Naive thymus-derived CD8-positive, alpha-beta T cell (primary cell): ENCODE measurements around the gene KDM3B. TPM values are rescaled to one million over a fixed set of nuclear protein-coding genes. Genes with fewer than 3 reads are reported as not detected.

Experiments
- ATAC-seq, 2 donors: fragments of 150-1000 bp; cut with Tn5 transposase in 1 of 2; sonication (Bioruptor Pico), chemical (Tn5 transposase) in 1 of 2; 1 replicate in 1 of 2; 2 replicates in 1 of 2; pipeline ENCODE4 v1.10.0; 2021; ENCODE audit warnings: mild to moderate bottlenecking in 2 of 2, moderate library complexity in 2 of 2
- POLR2A ChIA-PET: fragments of 350-600 bp; sonication (Branson Sonifier 250); formaldehyde crosslinking; loops from one replicate; lab custom pipeline; 2021; ENCODE audit warnings: antibody characterized with exemption; lab: Charles Lee
- DNase-seq, 10 donors: peaks; one replicate each; pipeline versions ENCODE4 v3.0.0 to v3.0.0-alpha.2; 2020 to 2022
- H3K27ac Mint-ChIP-seq, 10 donors: one replicate each; pipeline ENCODE4 v1.8.0; 2020 to 2022; ENCODE audit warnings: mild to moderate bottlenecking in 10 of 10, mixed read lengths in 10 of 10, moderate library complexity in 4 of 10, inconsistent platforms in 1 of 10
- H3K27me3 Mint-ChIP-seq, 5 donors: one replicate each; pipeline ENCODE4 v1.8.0; 2021 to 2022; ENCODE audit warnings: mixed read lengths in 5 of 5
- H3K36me3 Mint-ChIP-seq, 3 donors: one replicate each; pipeline ENCODE4 v1.8.0; 2020 to 2022; ENCODE audit warnings: mixed read lengths in 3 of 3, mild to moderate bottlenecking in 2 of 3, inconsistent platforms in 1 of 3
- H3K4me1 Mint-ChIP-seq, 4 donors: one replicate each; pipeline ENCODE4 v1.8.0; 2021 to 2022; ENCODE audit warnings: mixed read lengths in 4 of 4
- H3K4me3 Mint-ChIP-seq, 10 donors: one replicate each; pipeline ENCODE4 v1.8.0; 2020 to 2022; ENCODE audit warnings: mild to moderate bottlenecking in 10 of 10, mixed read lengths in 10 of 10, moderate library complexity in 6 of 10, inconsistent platforms in 1 of 10
- H3K9me3 Mint-ChIP-seq, 9 donors: one replicate each; pipeline ENCODE4 v1.8.0; 2020 to 2022; ENCODE audit warnings: mixed read lengths in 9 of 9, mild to moderate bottlenecking in 3 of 9, inconsistent platforms in 1 of 9, moderate library complexity in 1 of 9
- polyA plus RNA-seq, 3 donors: library from polyadenylated mRNA; unstranded; fragments of 300-500 nt; fragmentation: Illumina TruSeq; gene quantifications; one replicate each; pipeline ENCODE4 v1.2.3, GENCODE V29; 2021
- total RNA-seq, 8 experiments: library from RNA in 2 of 8; stranded (reverse) in 2 of 8; gene quantifications; one replicate each; pipeline ENCODE4 v1.2.3 and lab custom pipeline; 2021 to 2026

KDM3B gene
- total and polyA plus RNA-seq, 5 experiments from 2014 or later, result 6.9 to 97.5 (median 12.3) TPM

- DNase-seq (peak in 3 of 10 donors; percentile 63 to 90 (median 72)), ATAC-seq (peak in 1 of 2 donors; percentile 42)
- POLR2A ChIA-PET, result interaction anchor here (0.7 to 13.9 kb wide), 10 partner anchors 12 to 238 kb away, joined by 3 to 274 read pairs (median 6); partner anchors contain the start of genes CDC23, EGR1, ETF1 and HSPA9
- Mint-ChIP-seq H3K27ac (peak overlapping the region; percentile 98 to 100 (median 100)), H3K27me3 (no peaks in the 10 kb centered on the region), H3K36me3 (peaks cover 0 to 15% (median 2%) of the 10 kb centered on the region in 3 donors), H3K4me1 (peaks cover 24 to 45% (median 44%) of the 10 kb centered on the region in 4 donors), H3K9me3 (no peaks in the 10 kb centered on the region), H3K4me3 (peak overlapping the region; percentile 89 to 97 (median 90))
Measured at GRCh38 chr5:138336952-138337684, 15.4 kb upstream of the KDM3B start.

GRCh38 chr5:138337685-138338410 is 14.6 kb upstream of the KDM3B start, which contains the start of gene FAM53C:
FAM53C (plus strand) TSS chr5:138338266; CDS start chr5:138341336, 3,070 bp downstream.
- POLR2A ChIA-PET, result interaction anchor here (0.5 to 13.9 kb wide), 18 partner anchors 11 to 584 kb away, joined by 3 to 274 read pairs (median 4); partner anchors contain the start of genes CDC23, EGR1, ETF1 and HNRNPA0
- peaks cover 22 to 42% (median 41%) of the 10 kb centered on the region in 4 donors for H3K4me1 Mint-ChIP-seq
- peaks cover 0 to 17% (median 2%) of the 10 kb centered on the region in 3 donors for H3K36me3 Mint-ChIP-seq
- no peaks in the 10 kb centered on the region for H3K27me3 Mint-ChIP-seq
- ATAC-seq (peak; percentile 86 to 87), DNase-seq (peak; percentile 82 to 100 (median 94))
- H3K9me3 Mint-ChIP-seq, result no peaks in the 10 kb centered on the region
- peak within 1 kb of the TSS; percentile 98 to 100 (median 100) for H3K27ac Mint-ChIP-seq
- peak within 1 kb of the TSS; percentile 89 to 97 (median 93) for H3K4me3 Mint-ChIP-seq

- ATAC-seq (peak; percentile 1 to 5), DNase-seq (peak in 2 of 10 donors; percentile 16 to 24)
- Mint-ChIP-seq H3K4me1 (peaks cover 22 to 44% (median 41%) of the 10 kb centered on the region in 4 donors), H3K27me3 (no peaks in the 10 kb centered on the region), H3K4me3 (peak overlapping the region; percentile 89 to 97 (median 92)), H3K27ac (peak overlapping the region; percentile 87 to 99 (median 94)), H3K9me3 (no peaks in the 10 kb centered on the region), H3K36me3 (peaks cover 0 to 23% (median 2%) of the 10 kb centered on the region in 3 donors)
- POLR2A ChIA-PET, result interaction anchor here (0.6 to 13.9 kb wide), 13 partner anchors 11 to 585 kb away, joined by 3 to 274 read pairs (median 4); partner anchors contain the start of genes CDC23, EGR1, ETF1 and HNRNPA0
Measured at GRCh38 chr5:138338411-138339090, 13.9 kb upstream of the KDM3B start.

- H3K27ac Mint-ChIP-seq, result peak overlapping the region; percentile 87 to 99 (median 94)
- H3K4me3 Mint-ChIP-seq, result peak overlapping the region; percentile 89 to 97 (median 92)
- POLR2A ChIA-PET, result interaction anchor here (1.0 to 13.9 kb wide), 4 partner anchors 11 to 954 kb away, joined by 3 to 274 read pairs (median 4); partner anchors contain the start of genes CDC23, HNRNPA0, KDM3B and MATR3
- no peaks in the 10 kb centered on the region for H3K9me3 Mint-ChIP-seq
- ATAC-seq (no peak), DNase-seq (peak in 2 of 10 donors; percentile 15 to 21)
- no peaks in the 10 kb centered on the region for H3K27me3 Mint-ChIP-seq
- H3K36me3 Mint-ChIP-seq, result peaks cover 0 to 28% (median 2%) of the 10 kb centered on the region in 3 donors
- H3K4me1 Mint-ChIP-seq, result peaks cover 22 to 44% (median 41%) of the 10 kb centered on the region in 4 donors
Measured at GRCh38 chr5:138339091-138339456, 13.4 kb upstream of the KDM3B start.

GRCh38 chr5:138339464-138339863 is 13.0 kb upstream of the KDM3B start:
- H3K27me3 Mint-ChIP-seq, result no peaks in the 10 kb centered on the region
- POLR2A ChIA-PET, result interaction anchor here (1.0 to 13.9 kb wide), 3 partner anchors 11 to 954 kb away, joined by 3 to 274 read pairs (median 4); partner anchors contain the start of genes CDC23, KDM3B and MATR3
- H3K27ac Mint-ChIP-seq, result peak overlapping the region; percentile 87 to 99 (median 94)
- DNase-seq (no peak), ATAC-seq (no peak)
- peak overlapping the region; percentile 89 to 97 (median 92) for H3K4me3 Mint-ChIP-seq
- no peaks in the 10 kb centered on the region for H3K9me3 Mint-ChIP-seq
- peaks cover 22 to 44% (median 41%) of the 10 kb centered on the region in 4 donors for H3K4me1 Mint-ChIP-seq
- peaks cover 0 to 32% (median 2%) of the 10 kb centered on the region in 3 donors for H3K36me3 Mint-ChIP-seq

- peaks cover 22 to 44% (median 41%) of the 10 kb centered on the region in 4 donors for H3K4me1 Mint-ChIP-seq
- peak overlapping the region in 9 of 10 donors; percentile 89 to 97 (median 92) for H3K4me3 Mint-ChIP-seq
- H3K36me3 Mint-ChIP-seq, result peaks cover 0 to 38% (median 2%) of the 10 kb centered on the region in 3 donors
- no peaks in the 10 kb centered on the region for H3K9me3 Mint-ChIP-seq
- DNase-seq, result no peak
- H3K27ac Mint-ChIP-seq, result peak overlapping the region in 9 of 10 donors; percentile 49 to 96 (median 90)
- POLR2A ChIA-PET, result interaction anchor here (1.0 to 13.9 kb wide), 3 partner anchors 11 to 953 kb away, joined by 3 to 274 read pairs (median 4); partner anchors contain the start of genes CDC23, KDM3B and MATR3
- no peak for ATAC-seq
- no peaks in the 10 kb centered on the region for H3K27me3 Mint-ChIP-seq
Measured at GRCh38 chr5:138340008-138340407, 12.5 kb upstream of the KDM3B start.

GRCh38 chr5:138344887-138345622 is 7.4 kb upstream of the KDM3B start:
- no peak overlapping the region for H3K4me3 Mint-ChIP-seq
- ATAC-seq, result no peak
- no peak overlapping the region for H3K27ac Mint-ChIP-seq
- H3K4me1 Mint-ChIP-seq, result peaks cover 11 to 20% (median 19%) of the 10 kb centered on the region in 4 donors
- H3K36me3 Mint-ChIP-seq, result peaks cover 0 to 73% (median 17%) of the 10 kb centered on the region in 3 donors
- no peak for DNase-seq
- no peaks in the 10 kb centered on the region for H3K27me3 Mint-ChIP-seq
- POLR2A ChIA-PET, result interaction anchor here (10.6 kb wide), 1 partner anchor 8 kb away, joined by 274 read pairs; the partner anchor contains the start of genes CDC25C and FAM53C
- H3K9me3 Mint-ChIP-seq, result no peaks in the 10 kb centered on the region

GRCh38 chr5:138346889-138347288 is 5.6 kb upstream of the KDM3B start:
- POLR2A ChIA-PET, result interaction anchor here (10.6 kb wide), 1 partner anchor 10 kb away, joined by 274 read pairs; the partner anchor contains the start of genes CDC25C and FAM53C
- Mint-ChIP-seq H3K4me3 (no peak overlapping the region), H3K4me1 (peaks cover 6 to 14% (median 12%) of the 10 kb centered on the region in 4 donors), H3K9me3 (peaks cover 0 to 4% (median 0%) of the 10 kb centered on the region in 9 donors), H3K27me3 (no peaks in the 10 kb centered on the region), H3K36me3 (peaks cover 0 to 60% (median 14%) of the 10 kb centered on the region in 3 donors), H3K27ac (peak overlapping the region in 1 of 10 donors; percentile 29)
- ATAC-seq (no peak), DNase-seq (no peak)

GRCh38 chr5:138349852-138350562 is 2.5 kb upstream of the KDM3B start:
- DNase-seq (no peak), ATAC-seq (no peak)
- H3K9me3 Mint-ChIP-seq, result peaks cover 0 to 7% (median 0%) of the 10 kb centered on the region in 9 donors
- H3K4me3 Mint-ChIP-seq, result peak overlapping the region in 4 of 10 donors; percentile 12 to 63 (median 38)
- POLR2A ChIA-PET, result interaction anchor here (10.6 kb wide), 1 partner anchor 13 kb away, joined by 274 read pairs; the partner anchor contains the start of genes CDC25C and FAM53C
- H3K27ac Mint-ChIP-seq, result peak overlapping the region in 6 of 10 donors; percentile 1 to 92 (median 42)
- H3K36me3 Mint-ChIP-seq, result peaks cover 0 to 35% (median 14%) of the 10 kb centered on the region in 3 donors
- no peaks in the 10 kb centered on the region for H3K27me3 Mint-ChIP-seq
- H3K4me1 Mint-ChIP-seq, result peaks cover 21 to 34% (median 30%) of the 10 kb centered on the region in 4 donors

GRCh38 chr5:138350563-138350890 is 2.0 kb upstream of the KDM3B start:
- ATAC-seq (no peak), DNase-seq (no peak)
- H3K4me1 Mint-ChIP-seq, result peaks cover 24 to 39% (median 35%) of the 10 kb centered on the region in 4 donors
- peaks cover 0 to 30% (median 14%) of the 10 kb centered on the region in 3 donors for H3K36me3 Mint-ChIP-seq
- POLR2A ChIA-PET, result interaction anchor here (10.6 kb wide), 1 partner anchor 14 kb away, joined by 274 read pairs; the partner anchor contains the start of genes CDC25C and FAM53C
- H3K27me3 Mint-ChIP-seq, result no peaks in the 10 kb centered on the region
- peaks cover 0 to 7% (median 0%) of the 10 kb centered on the region in 9 donors for H3K9me3 Mint-ChIP-seq
- H3K27ac Mint-ChIP-seq, result peak overlapping the region in 6 of 10 donors; percentile 5 to 92 (median 42)
- H3K4me3 Mint-ChIP-seq, result peak overlapping the region in 5 of 10 donors; percentile 12 to 63 (median 33)
